Spleen (tissue), 11 donors: Measurements from ENCODE around the gene TAGLN3. TPM values are rescaled to one million over a fixed set of nuclear protein-coding genes. Genes with fewer than 3 reads are reported as not detected.

Source experiments
- DNase-seq: peaks from one replicate; pipeline ENCODE4 v3.0.0-alpha.2; 2020
- H3K27ac ChIP-seq, 8 donors: fragments of 200-600 bp; sonication (generic) in 7 of 8; 1 replicate in 4 of 8; 2 replicates in 4 of 8; pipeline versions ENCODE4 v1.5.0 to v1.8.0; 2016 to 2021; ENCODE audit warnings: inconsistent platforms in 4 of 8, mild to moderate bottlenecking in 4 of 8, moderate library complexity in 1 of 8
- H3K27me3 ChIP-seq, 7 donors: fragments of 200-600 bp; sonication (generic) in 6 of 7; replicated peaks in 1 of 7; 1 replicate in 4 of 7; 2 replicates in 3 of 7; pipeline versions ENCODE4 v1.5.0 to v1.8.0; 2016 to 2021; ENCODE audit warnings: inconsistent platforms in 3 of 7, mild to moderate bottlenecking in 1 of 7
- H3K36me3 ChIP-seq, 6 donors: fragments of 200-600 bp; sonication (generic) in 5 of 6; 1 replicate in 4 of 6; 2 replicates in 2 of 6; pipeline versions ENCODE4 v1.5.0 to v1.8.0; 2016 to 2021; ENCODE audit warnings: inconsistent platforms in 2 of 6
- H3K4me1 ChIP-seq, 6 donors: fragments of 200-600 bp; sonication (generic) in 5 of 6; 1 replicate in 3 of 6; 2 replicates in 3 of 6; pipeline versions ENCODE4 v1.5.0 to v1.8.0; 2016 to 2021; ENCODE audit warnings: inconsistent platforms in 3 of 6
- H3K4me3 ChIP-seq, 8 donors: fragments of 200-600 bp; sonication (generic) in 7 of 8; 1 replicate in 4 of 8; 2 replicates in 4 of 8; pipeline versions ENCODE4 v1.5.0 to v1.8.0; 2016 to 2021; ENCODE audit warnings: inconsistent platforms in 4 of 8, mild to moderate bottlenecking in 4 of 8, moderate library complexity in 2 of 8
- H3K9me3 ChIP-seq, 8 donors: fragments of 200-600 bp; sonication (generic) in 7 of 8; 1 replicate in 4 of 8; 2 replicates in 4 of 8; pipeline versions ENCODE4 v1.5.0 to v1.8.0; 2016 to 2021; ENCODE audit warnings: inconsistent platforms in 4 of 8
- CTCF ChIP-seq, 11 experiments: fragments of 200-600 bp in 7 of 11; fragments of 450-650 bp in 4 of 11; sonication (generic) in 4 of 11; IDR thresholded peaks in 8 of 11; conservative IDR thresholded peaks in 3 of 11; 1 replicate in 7 of 11; 2 replicates in 4 of 11; pipeline versions ENCODE4 v1.4.0 to v1.8.0; 2016 to 2021; ENCODE audit warnings: antibody characterized with exemption in 11 of 11, inconsistent platforms in 4 of 11, mild to moderate bottlenecking in 1 of 11
- POLR2A ChIP-seq, 3 donors: fragments of 450-650 bp; IDR thresholded peaks; one replicate each; pipeline ENCODE4 v1.5.1; 2017; ENCODE audit warnings: antibody characterized with exemption in 3 of 3, mild to moderate bottlenecking in 1 of 3
- POLR2AphosphoS5 ChIP-seq, 3 donors: sonication (generic); formaldehyde crosslinking; IDR thresholded peaks; one replicate each; pipeline ENCODE4 v1.5.1; 2017; ENCODE audit warnings: antibody characterized with exemption in 3 of 3
- WGBS, 5 donors: extraction: QIAGEN DNeasy Blood & Tissue Kit in 3 of 5; methylation state at CpG; one replicate each; pipeline versions ENCODE4 v1.1.5 to v1.1.7; 2013 to 2018; 5-methylcytosine and 5-hydroxymethylcytosine counted together
- intact Hi-C: fragments of 100-400 bp; cut with DNase I; formaldehyde crosslinking; loops from one replicate; pipeline ENCODE4 v1.15.0; 2023; ENCODE audit warnings: low total_unique reads
- polyA plus RNA-seq, 3 donors: library from polyadenylated mRNA; stranded (reverse); fragments of 200-250 nt; gene quantifications; one replicate each; pipeline ENCODE4 v1.2.1, GENCODE V29; 2013
- total RNA-seq, 7 donors: library from RNA; depleted of rRNA in 3 of 7; stranded (reverse); fragments of >200 nt in 3 of 7; fragmentation: NEBNext Ultra II Directional in 4 of 7; extraction: Animal tissue kit (Norgen Biotek cat#: 25700) in 4 of 7; gene quantifications; one replicate each; pipeline versions ENCODE4 v1.1.0 to v1.2.1, GENCODE V29; 2016 to 2021
- donor health status: healthy with polysubstance abuse.
- donor health status: DM: no; HTN: no; CAD: no; lungs with moderate emphysema.
- donor health status: DM: no; HTN: no; CAD: no.
- donor health status: Bipolar disorder and iron deficiency.
- donor health status: healthy.
- donor health status: DM: no; HTN: no; CAD: no.
- donor health status: DM: yes; HTN: yes; CAD: no.

Gene TAGLN3
- total and polyA plus RNA-seq, 10 donors: not detected

GRCh38 chr3:111971533-111972130 lies 27.1 kb upstream of the TAGLN3 start:
- Histone ChIP-seq H3K9me3 (no peaks in the 10 kb centered on the region), H3K4me3 (no peak overlapping the region), H3K27ac (peak overlapping the region in 4 of 8 donors; percentile 28 to 48 (median 40)), H3K36me3 (peaks cover 0 to 17% (median 2%) of the 10 kb centered on the region in 6 donors), H3K27me3 (no peaks in the 10 kb centered on the region), H3K4me1 (peaks cover 6 to 17% (median 12%) of the 10 kb centered on the region in 6 donors)
- WGBS, 5 donors: 78 to 89% (median 86%) methylated on average over 11 of the region's 11 CpGs
- TF ChIP-seq POLR2AphosphoS5 (IDR thresholded peaks at IDR 0.05): no peak
- TF ChIP-seq POLR2A (IDR thresholded peaks at IDR 0.05): no peak
- TF ChIP-seq CTCF (IDR thresholded peaks at IDR 0.05 in 8 of 11, conservative IDR thresholded peaks at IDR 0.05 in 3 of 11): no peak
- intact Hi-C loops: no loop called here
- DNase-seq: no peak

GRCh38 chr3:111972891-111973290 lies 25.8 kb upstream of the TAGLN3 start:
- H3K4me1 ChIP-seq: peaks cover 0 to 4% (median 2%) of the 10 kb centered on the region in 6 donors
- intact Hi-C loops: no loop called here
- TF ChIP-seq POLR2A (IDR thresholded peaks at IDR 0.05) (no peak), CTCF (IDR thresholded peaks at IDR 0.05 in 8 of 11, conservative IDR thresholded peaks at IDR 0.05 in 3 of 11) (no peak), POLR2AphosphoS5 (IDR thresholded peaks at IDR 0.05) (no peak)
- DNase-seq: no peak
- H3K27ac ChIP-seq: no peak overlapping the region
- peaks cover 0 to 17% (median 2%) of the 10 kb centered on the region in 6 donors for H3K36me3 ChIP-seq
- 52 to 97% (median 75%) methylated on average over 3 of the region's 3 CpGs for WGBS, 5 donors
- H3K27me3 ChIP-seq: no peaks in the 10 kb centered on the region
- H3K9me3 ChIP-seq: no peaks in the 10 kb centered on the region
- no peak overlapping the region for H3K4me3 ChIP-seq

GRCh38 chr3:111975131-111975530 lies 23.6 kb upstream of the TAGLN3 start:
- Histone ChIP-seq H3K4me3 (no peak overlapping the region), H3K9me3 (no peaks in the 10 kb centered on the region), H3K27me3 (no peaks in the 10 kb centered on the region), H3K27ac (no peak overlapping the region), H3K36me3 (peaks cover 0 to 17% (median 2%) of the 10 kb centered on the region in 6 donors), H3K4me1 (peaks cover 2 to 16% (median 9%) of the 10 kb centered on the region in 6 donors)
- WGBS, 5 donors: 70 to 97% (median 89%) methylated on average over 2 of the region's 2 CpGs
- TF ChIP-seq POLR2AphosphoS5 (IDR thresholded peaks at IDR 0.05): no peak
- no peak for TF ChIP-seq POLR2A (IDR thresholded peaks at IDR 0.05)
- TF ChIP-seq CTCF (IDR thresholded peaks at IDR 0.05 in 8 of 11, conservative IDR thresholded peaks at IDR 0.05 in 3 of 11): no peak
- DNase-seq: no peak
- intact Hi-C loops: no loop called here

GRCh38 chr3:111976254-111976653 lies 22.5 kb upstream of the TAGLN3 start:
- H3K4me3 ChIP-seq: no peak overlapping the region
- TF ChIP-seq CTCF (IDR thresholded peaks at IDR 0.05 in 8 of 11, conservative IDR thresholded peaks at IDR 0.05 in 3 of 11) (no peak), POLR2AphosphoS5 (IDR thresholded peaks at IDR 0.05) (no peak), POLR2A (IDR thresholded peaks at IDR 0.05) (no peak)
- no peak overlapping the region for H3K27ac ChIP-seq
- no peaks in the 10 kb centered on the region for H3K27me3 ChIP-seq
- intact Hi-C loops: no loop called here
- H3K36me3 ChIP-seq: peaks cover 0 to 17% (median 2%) of the 10 kb centered on the region in 6 donors
- H3K9me3 ChIP-seq: no peaks in the 10 kb centered on the region
- no peak for DNase-seq
- WGBS, 5 donors: 82 to 94% (median 86%) methylated on average over 2 of the region's 2 CpGs
- H3K4me1 ChIP-seq: peaks cover 13 to 27% (median 20%) of the 10 kb centered on the region in 6 donors
